ENCODE data around the gene PTPRT. TPM values are rescaled to one million over a fixed set of nuclear protein-coding genes. Genes with fewer than 3 reads are reported as not detected.

The PTPRT gene
- total and polyA plus RNA-seq, 4 donors = 10.7 to 46.1 (median 32.0) TPM

DNA sequence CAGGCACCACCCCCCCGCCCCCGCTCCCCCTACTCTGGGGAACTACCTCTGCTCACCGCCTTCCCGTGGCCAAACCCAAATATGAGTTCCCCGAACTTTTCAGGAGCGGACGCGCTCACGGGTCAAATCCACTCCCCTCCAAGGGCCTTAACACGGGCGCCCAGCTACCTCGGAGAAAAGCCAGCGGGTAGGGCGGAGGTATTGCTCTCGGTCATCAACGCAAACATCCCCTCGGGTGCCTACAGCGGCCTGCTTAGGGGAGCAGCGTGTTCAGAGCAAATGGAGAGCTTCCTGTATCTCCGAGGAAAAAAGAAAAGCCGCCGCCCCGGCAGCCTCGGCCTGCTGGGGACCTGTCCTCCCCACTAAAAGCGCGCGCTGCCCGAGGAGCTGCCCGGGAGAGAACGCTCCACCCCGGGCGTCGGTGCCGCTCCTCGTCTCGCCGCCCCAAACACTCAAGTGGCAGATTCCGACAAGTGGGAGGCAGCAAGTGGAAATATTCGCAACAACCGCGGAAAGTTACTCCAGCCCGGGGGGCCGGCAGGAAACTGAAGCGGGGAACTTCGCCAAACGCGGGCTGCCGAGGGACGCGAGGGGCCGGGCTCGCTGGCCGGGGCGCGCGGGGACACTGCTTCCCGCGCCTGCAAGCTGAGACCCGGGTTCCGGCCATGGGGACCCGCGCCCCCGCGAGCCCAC lies 699 bp downstream of the PTPRT start:
- H3K27me3 ChIP-seq (ENCODE audit: control insufficient read depth, insufficient read depth, low read length) = peaks cover 15% of the 10 kb centered on the region
- peaks cover 52% of the 10 kb centered on the region for H3K4me1 ChIP-seq (ENCODE audit: control insufficient read depth, insufficient read depth, low read length)
- peak in 2 of 6 donors; percentile 49 to 57 for DNase-seq (ENCODE audit: low read depth in 4 of 6, low spot score in 6 of 6)
- under 1% methylated on average over 64 of the region's 64 CpGs for WGBS (ENCODE audit: insufficient coverage)
- H3K9me3 ChIP-seq (ENCODE audit: control insufficient read depth, insufficient read depth, low read length) = no peaks in the 10 kb centered on the region
- no peak overlapping the region for H3K27ac ChIP-seq (ENCODE audit: low read depth, low read length)
- H3K4me3 ChIP-seq (ENCODE audit: low read depth, low read length) = peak overlapping the region; percentile 53
- H3K36me3 ChIP-seq (ENCODE audit: control insufficient read depth, insufficient read depth, low read length) = no peaks in the 10 kb centered on the region

DNA sequence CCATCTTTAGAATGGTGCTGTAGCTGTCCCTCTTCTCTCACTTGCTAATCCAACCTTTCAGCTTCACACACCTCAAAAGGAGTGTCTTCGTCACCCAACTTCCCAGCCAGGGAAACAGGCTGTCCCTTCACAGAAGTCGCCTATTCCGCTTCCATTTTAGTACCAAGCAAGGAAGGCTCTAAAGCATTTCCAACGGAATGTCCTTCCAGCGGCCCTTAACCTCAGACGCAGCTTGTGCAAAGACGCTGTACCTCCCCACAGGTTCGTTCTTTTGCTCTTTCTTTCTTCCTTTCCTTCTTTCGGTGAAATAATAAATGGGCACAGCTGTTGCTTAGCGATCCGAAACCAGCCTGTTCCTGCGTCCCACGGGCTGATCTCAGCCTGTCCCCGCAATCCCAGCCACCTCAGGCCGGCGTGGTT lies 1.5 kb downstream of the PTPRT start:
- Histone ChIP-seq H3K27ac (ENCODE audit: low read depth, low read length) (peak overlapping the region; percentile 52), H3K36me3 (ENCODE audit: control insufficient read depth, insufficient read depth, low read length) (no peaks in the 10 kb centered on the region), H3K4me1 (ENCODE audit: control insufficient read depth, insufficient read depth, low read length) (peaks cover 51% of the 10 kb centered on the region), H3K27me3 (ENCODE audit: control insufficient read depth, insufficient read depth, low read length) (peaks cover 15% of the 10 kb centered on the region), H3K4me3 (ENCODE audit: low read depth, low read length) (peak overlapping the region; percentile 53), H3K9me3 (ENCODE audit: control insufficient read depth, insufficient read depth, low read length) (no peaks in the 10 kb centered on the region)
- peak in 2 of 6 donors; percentile 54 to 76 for DNase-seq (ENCODE audit: low read depth in 4 of 6, low spot score in 6 of 6)
- WGBS (ENCODE audit: insufficient coverage) = 1% methylated on average over 14 of the region's 16 CpGs

DNA sequence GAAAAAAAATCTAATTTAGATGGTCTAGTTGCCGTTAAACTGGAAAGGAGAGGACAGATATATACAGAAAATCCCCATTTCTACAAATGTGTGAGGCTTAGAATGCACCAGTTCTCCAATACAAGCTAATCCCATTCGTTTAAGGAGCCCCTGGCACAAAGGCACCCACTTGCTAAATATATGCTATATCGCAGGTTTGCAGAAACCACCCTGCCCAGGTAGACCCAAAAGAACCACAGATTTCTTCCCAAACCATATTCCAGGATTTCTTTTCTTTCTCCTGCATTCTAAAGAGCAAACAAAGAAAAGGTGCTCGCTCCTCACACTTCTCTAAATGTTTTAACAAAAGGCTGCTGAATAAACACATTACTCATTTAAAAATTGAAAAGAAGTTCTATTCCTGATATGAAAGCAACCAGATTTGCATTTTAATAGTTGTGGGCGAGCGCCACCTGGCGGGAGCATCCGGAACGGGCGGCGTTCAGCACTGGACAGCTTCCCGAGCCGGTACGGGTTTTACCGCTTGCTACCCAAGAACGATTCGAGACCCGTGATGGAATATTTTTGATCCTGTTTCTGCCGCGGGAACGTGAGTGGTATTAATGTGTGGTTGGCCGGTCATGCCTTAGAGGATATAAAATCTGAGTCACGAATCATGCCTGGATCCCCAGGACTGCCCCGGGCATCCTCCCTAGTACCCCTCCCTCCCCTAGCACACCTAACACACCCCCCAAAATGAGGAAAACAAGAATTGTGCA lies 2.1 kb downstream of the PTPRT start:
- Histone ChIP-seq H3K4me3 (ENCODE audit: low read depth, low read length) (peak overlapping the region; percentile 53), H3K27ac (ENCODE audit: low read depth, low read length) (peak overlapping the region; percentile 52), H3K36me3 (ENCODE audit: control insufficient read depth, insufficient read depth, low read length) (no peaks in the 10 kb centered on the region), H3K4me1 (ENCODE audit: control insufficient read depth, insufficient read depth, low read length) (peaks cover 47% of the 10 kb centered on the region), H3K9me3 (ENCODE audit: control insufficient read depth, insufficient read depth, low read length) (no peaks in the 10 kb centered on the region), H3K27me3 (ENCODE audit: control insufficient read depth, insufficient read depth, low read length) (peaks cover 15% of the 10 kb centered on the region)
- 6% methylated on average over 16 of the region's 24 CpGs for WGBS (ENCODE audit: insufficient coverage)
- DNase-seq (ENCODE audit: low read depth in 4 of 6, low spot score in 6 of 6) = peak in 5 of 6 donors; percentile 70 to 96 (median 75)

DNA sequence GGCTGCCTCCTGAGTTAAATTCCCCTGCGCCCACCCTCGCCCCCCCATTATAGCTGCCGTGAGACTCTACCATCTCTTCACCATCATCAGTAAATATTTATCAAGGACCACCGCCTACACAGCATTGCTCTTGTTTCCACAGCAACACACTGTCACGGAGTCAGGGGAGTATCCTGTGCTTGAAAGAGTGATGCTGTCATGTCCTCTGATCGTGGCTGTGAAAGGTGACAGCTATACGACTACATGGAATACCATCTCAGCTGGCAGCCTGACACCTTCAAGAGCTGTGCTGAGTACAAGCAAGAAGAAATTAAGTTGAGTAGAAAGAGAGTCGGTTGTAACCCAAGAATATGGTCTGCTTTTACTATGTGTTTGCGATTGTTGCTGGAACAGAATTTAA lies 3.4 kb downstream of the PTPRT start:
- peak in 1 of 6 donors; percentile 65 for DNase-seq (ENCODE audit: low read depth in 4 of 6, low spot score in 6 of 6)
- H3K4me1 ChIP-seq (ENCODE audit: control insufficient read depth, insufficient read depth, low read length) = peaks cover 33% of the 10 kb centered on the region
- H3K36me3 ChIP-seq (ENCODE audit: control insufficient read depth, insufficient read depth, low read length) = no peaks in the 10 kb centered on the region
- H3K4me3 ChIP-seq (ENCODE audit: low read depth, low read length) = no peak overlapping the region
- WGBS (ENCODE audit: insufficient coverage) = 49% methylated on average over 6 of the region's 9 CpGs
- no peak overlapping the region for H3K27ac ChIP-seq (ENCODE audit: low read depth, low read length)
- H3K27me3 ChIP-seq (ENCODE audit: control insufficient read depth, insufficient read depth, low read length) = peaks cover 14% of the 10 kb centered on the region
- H3K9me3 ChIP-seq (ENCODE audit: control insufficient read depth, insufficient read depth, low read length) = no peaks in the 10 kb centered on the region

DNA sequence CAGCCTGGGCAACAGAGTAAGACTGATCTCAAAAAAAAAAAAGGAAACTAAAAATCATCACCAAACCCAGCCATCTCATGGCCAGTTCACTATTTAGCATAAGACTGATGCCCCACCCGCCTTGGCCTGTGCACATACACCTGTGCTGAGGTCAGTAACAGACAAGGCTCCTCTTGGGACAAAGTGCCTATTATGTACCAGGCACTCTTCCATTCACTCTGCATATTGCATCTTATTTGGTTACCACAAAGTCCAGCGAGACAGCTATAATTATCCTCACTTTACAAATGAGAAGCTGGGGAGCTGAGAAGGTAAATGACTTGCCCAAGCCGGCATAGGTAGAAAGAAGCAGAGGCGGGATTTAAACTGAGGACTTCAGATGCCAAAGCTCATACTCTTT lies 3.8 kb downstream of the PTPRT start:
- H3K9me3 ChIP-seq (ENCODE audit: control insufficient read depth, insufficient read depth, low read length) = no peaks in the 10 kb centered on the region
- no peak overlapping the region for H3K27ac ChIP-seq (ENCODE audit: low read depth, low read length)
- DNase-seq (ENCODE audit: low read depth in 4 of 6, low spot score in 6 of 6) = no peak
- no peak overlapping the region for H3K4me3 ChIP-seq (ENCODE audit: low read depth, low read length)
- WGBS (ENCODE audit: insufficient coverage) = 100% methylated on average over 1 of the region's 4 CpGs
- H3K27me3 ChIP-seq (ENCODE audit: control insufficient read depth, insufficient read depth, low read length) = peaks cover 13% of the 10 kb centered on the region
- H3K4me1 ChIP-seq (ENCODE audit: control insufficient read depth, insufficient read depth, low read length) = peaks cover 29% of the 10 kb centered on the region
- no peaks in the 10 kb centered on the region for H3K36me3 ChIP-seq (ENCODE audit: control insufficient read depth, insufficient read depth, low read length)

DNA sequence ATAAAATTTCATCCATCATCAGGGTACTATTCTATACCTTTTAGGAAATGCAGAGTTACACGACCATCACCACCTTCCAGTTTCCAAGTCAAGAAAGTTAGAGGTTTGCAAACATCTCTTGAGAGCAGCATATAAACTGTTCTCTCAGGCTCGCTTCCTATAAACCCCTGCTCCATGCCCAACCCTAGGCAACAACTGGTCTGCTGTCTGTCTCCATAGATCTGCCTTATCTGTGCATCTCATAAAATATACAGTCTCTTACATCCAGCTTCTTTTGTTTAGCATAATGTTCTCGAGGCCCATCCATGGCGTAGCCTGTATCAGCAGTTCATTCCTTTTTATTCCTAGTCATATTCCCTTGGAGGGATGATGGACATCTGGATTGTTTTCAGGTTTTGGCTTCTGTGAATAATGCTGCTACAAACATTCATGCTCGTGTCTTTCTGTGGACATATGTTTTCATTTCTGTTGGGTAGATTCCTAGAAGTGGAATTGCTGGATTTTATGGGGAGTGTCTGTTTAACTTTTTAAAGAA lies 6.1 kb downstream of the PTPRT start:
- WGBS (ENCODE audit: insufficient coverage) = 73% methylated on average over 2 of the region's 5 CpGs
- H3K36me3 ChIP-seq (ENCODE audit: control insufficient read depth, insufficient read depth, low read length) = no peaks in the 10 kb centered on the region
- H3K27ac ChIP-seq (ENCODE audit: low read depth, low read length) = no peak overlapping the region

DNA sequence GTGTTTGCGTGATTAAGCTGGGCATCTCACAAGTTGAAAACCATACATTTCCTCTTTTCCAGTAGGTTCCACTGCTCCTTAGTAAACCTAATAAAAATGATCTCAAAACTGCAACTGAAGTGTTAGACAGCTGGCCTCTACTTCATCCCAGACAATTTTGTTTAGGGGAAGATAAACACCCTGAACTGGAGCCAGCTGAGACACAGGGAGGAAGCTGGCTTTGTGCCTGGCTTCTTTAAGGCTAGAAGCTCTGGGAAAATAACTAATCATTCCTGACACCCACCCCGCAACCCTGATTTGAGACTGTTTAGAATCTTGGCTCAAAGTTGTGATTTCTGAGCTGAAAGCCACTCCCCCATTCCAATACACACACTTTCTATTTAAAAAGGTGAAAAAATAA lies 11.6 kb downstream of the PTPRT start:
- DNase-seq (ENCODE audit: low read depth in 4 of 6, low spot score in 6 of 6) = peak in 2 of 6 donors; percentile 87 to 88
- no CpG with 5 or more reads among the region's 2 CpGs for WGBS (ENCODE audit: insufficient coverage)
- Histone ChIP-seq H3K9me3 (ENCODE audit: control insufficient read depth, insufficient read depth, low read length) (peaks cover 2% of the 10 kb centered on the region), H3K27ac (ENCODE audit: low read depth, low read length) (no peak overlapping the region), H3K36me3 (ENCODE audit: control insufficient read depth, insufficient read depth, low read length) (no peaks in the 10 kb centered on the region), H3K27me3 (ENCODE audit: control insufficient read depth, insufficient read depth, low read length) (no peaks in the 10 kb centered on the region), H3K4me1 (ENCODE audit: control insufficient read depth, insufficient read depth, low read length) (peaks cover 10% of the 10 kb centered on the region), H3K4me3 (ENCODE audit: low read depth, low read length) (no peak overlapping the region)

More for the DNA sequence above, 6.1 kb downstream of the PTPRT start:
- DNase-seq (ENCODE audit: low read depth in 4 of 6, low spot score in 6 of 6) = peak in 1 of 6 donors; percentile 49
- no peak overlapping the region for H3K4me3 ChIP-seq (ENCODE audit: low read depth, low read length)
- H3K27me3 ChIP-seq (ENCODE audit: control insufficient read depth, insufficient read depth, low read length) = peaks cover 4% of the 10 kb centered on the region
- no peaks in the 10 kb centered on the region for H3K9me3 ChIP-seq (ENCODE audit: control insufficient read depth, insufficient read depth, low read length)
- H3K4me1 ChIP-seq (ENCODE audit: control insufficient read depth, insufficient read depth, low read length) = peaks cover 20% of the 10 kb centered on the region

DNA sequence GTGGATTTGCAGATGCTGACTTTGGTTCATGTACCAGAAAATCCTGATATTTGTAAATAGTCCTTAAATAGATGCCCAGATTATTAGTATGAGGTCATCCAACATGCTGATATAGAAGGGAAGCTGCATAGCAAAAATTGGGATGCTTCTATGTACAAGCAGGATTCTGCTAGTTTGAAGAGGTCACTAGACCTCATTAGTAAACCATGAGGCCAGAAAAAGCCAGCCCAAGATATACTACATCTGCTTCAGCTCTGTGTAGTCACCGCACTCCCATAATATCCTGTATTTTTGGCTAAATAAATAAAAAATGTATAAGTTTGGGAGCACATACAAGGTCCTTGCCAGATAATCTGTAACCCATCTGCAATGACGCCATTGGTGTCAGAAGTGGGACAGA lies 13.0 kb downstream of the PTPRT start:
- Histone ChIP-seq H3K4me3 (ENCODE audit: low read depth, low read length) (no peak overlapping the region), H3K4me1 (ENCODE audit: control insufficient read depth, insufficient read depth, low read length) (peaks cover 10% of the 10 kb centered on the region), H3K27ac (ENCODE audit: low read depth, low read length) (no peak overlapping the region), H3K27me3 (ENCODE audit: control insufficient read depth, insufficient read depth, low read length) (no peaks in the 10 kb centered on the region), H3K9me3 (ENCODE audit: control insufficient read depth, insufficient read depth, low read length) (peaks cover 2% of the 10 kb centered on the region), H3K36me3 (ENCODE audit: control insufficient read depth, insufficient read depth, low read length) (no peaks in the 10 kb centered on the region)
- WGBS (ENCODE audit: insufficient coverage) = 89% methylated on average over 1 of the region's 2 CpGs
- DNase-seq (ENCODE audit: low read depth in 4 of 6, low spot score in 6 of 6) = no peak

DNA sequence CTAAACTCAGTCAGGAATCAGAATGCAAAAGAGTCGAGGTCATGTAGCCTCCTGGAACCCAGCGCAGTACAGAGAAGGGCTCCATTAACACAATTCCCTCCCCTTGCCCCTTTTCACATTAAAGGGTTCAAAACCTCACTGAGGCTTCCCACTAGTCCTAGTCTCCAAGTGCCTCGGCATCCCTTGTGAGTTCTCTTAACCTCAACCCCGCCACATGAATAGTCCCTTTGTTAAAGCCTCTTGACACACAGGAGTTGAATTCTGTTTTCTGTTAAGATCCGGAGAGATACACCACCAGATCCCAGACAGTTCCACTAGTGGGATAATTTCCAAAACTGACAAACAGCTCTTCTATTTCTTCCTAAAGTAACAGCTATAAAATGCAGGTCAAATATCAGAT lies 17.8 kb downstream of the PTPRT start:
- Histone ChIP-seq H3K4me3 (ENCODE audit: low read depth, low read length) (no peak overlapping the region), H3K27me3 (ENCODE audit: control insufficient read depth, insufficient read depth, low read length) (no peaks in the 10 kb centered on the region), H3K4me1 (ENCODE audit: control insufficient read depth, insufficient read depth, low read length) (no peaks in the 10 kb centered on the region), H3K27ac (ENCODE audit: low read depth, low read length) (no peak overlapping the region), H3K36me3 (ENCODE audit: control insufficient read depth, insufficient read depth, low read length) (no peaks in the 10 kb centered on the region), H3K9me3 (ENCODE audit: control insufficient read depth, insufficient read depth, low read length) (no peaks in the 10 kb centered on the region)
- WGBS (ENCODE audit: insufficient coverage) = 44% methylated on average over 4 of the region's 5 CpGs
- DNase-seq (ENCODE audit: low read depth in 4 of 6, low spot score in 6 of 6) = peak in 2 of 6 donors; percentile 56 to 60

All from spinal cord (tissue), 10 donors.